ENCODE data around the gene ECSCR. TPM values are rescaled to one million over a fixed set of nuclear protein-coding genes. Genes with fewer than 3 reads are reported as not detected.
A peak's percentile ranks its signal among the peaks of the same experiment; 100 is the strongest.
"Not testable (repeated sequence)": the region's sequence is repeated elsewhere in the genome, so short reads cannot be mapped to it uniquely, and the experiment has no call there.

The ECSCR gene
- polyA plus RNA-seq, 3 donors: 28.9 to 30.6 (median 30.2) TPM

- no peak for DNase-seq (ENCODE audit: low read depth in 3 of 3, low spot score in 2 of 3)
Observed at GRCh38 chr5:139446956-139447779, 15.4 kb downstream of the ECSCR start.

GRCh38 chr5:139445325-139446170 is 17.0 kb downstream of the ECSCR start:
- no peak for DNase-seq (ENCODE audit: low read depth in 3 of 3, low spot score in 2 of 3)

- DNase-seq (ENCODE audit: low read depth in 3 of 3, low spot score in 2 of 3): no peak
Observed at GRCh38 chr5:139443831-139444453, 18.6 kb downstream of the ECSCR start.

- not testable (repeated sequence) for DNase-seq (ENCODE audit: low read depth in 3 of 3, low spot score in 2 of 3)
Observed at GRCh38 chr5:139440416-139440815, 22.1 kb downstream of the ECSCR start.

GRCh38 chr5:139439013-139439903 is 23.3 kb downstream of the ECSCR start, which contains the start of gene DNAJC18:
Gene DNAJC18 (minus strand): TSS chr5:139439525. CDS start chr5:139439445, 80 bp downstream.
- DNase-seq (ENCODE audit: low read depth in 3 of 3, low spot score in 2 of 3): peak; percentile 86 to 90 (median 87)

GRCh38 chr5:139438707-139439012 is 23.9 kb downstream of the ECSCR start:
- DNase-seq (ENCODE audit: low read depth in 3 of 3, low spot score in 2 of 3): no peak

GRCh38 chr5:139435676-139436075 is 26.9 kb downstream of the ECSCR start:
- no peak for DNase-seq (ENCODE audit: low read depth in 3 of 3, low spot score in 2 of 3)

- no peak for DNase-seq (ENCODE audit: low read depth in 3 of 3, low spot score in 2 of 3)
Observed at GRCh38 chr5:139431706-139432105, 30.8 kb downstream of the ECSCR start.

GRCh38 chr5:139430015-139430414 is 32.5 kb downstream of the ECSCR start:
- DNase-seq (ENCODE audit: low read depth in 3 of 3, low spot score in 2 of 3): no peak

GRCh38 chr5:139426203-139426885 is 36.2 kb downstream of the ECSCR start:
- DNase-seq (ENCODE audit: low read depth in 3 of 3, low spot score in 2 of 3): no peak

GRCh38 chr5:139425497-139425896 is 37.0 kb downstream of the ECSCR start:
- DNase-seq (ENCODE audit: low read depth in 3 of 3, low spot score in 2 of 3): no peak

- DNase-seq (ENCODE audit: low read depth in 3 of 3, low spot score in 2 of 3): peak in 2 of 3 donors; percentile 52 to 65
Observed at GRCh38 chr5:139422307-139422893, 40.1 kb downstream of the ECSCR start.

- DNase-seq (ENCODE audit: low read depth in 3 of 3, low spot score in 2 of 3): no peak
Observed at GRCh38 chr5:139419226-139420192, 43.0 kb downstream of the ECSCR start.

GRCh38 chr5:139418793-139419192 is 43.8 kb downstream of the ECSCR start:
- no peak for DNase-seq (ENCODE audit: low read depth in 3 of 3, low spot score in 2 of 3)

- DNase-seq (ENCODE audit: low read depth in 3 of 3, low spot score in 2 of 3): no peak
Observed at GRCh38 chr5:139417214-139417613, 45.3 kb downstream of the ECSCR start.

- DNase-seq (ENCODE audit: low read depth in 3 of 3, low spot score in 2 of 3): no peak
Observed at GRCh38 chr5:139416651-139417050, 45.9 kb downstream of the ECSCR start.

- DNase-seq (ENCODE audit: low read depth in 3 of 3, low spot score in 2 of 3): no peak
Observed at GRCh38 chr5:139415869-139416268, 46.7 kb downstream of the ECSCR start.

GRCh38 chr5:139415221-139415861 is 47.2 kb downstream of the ECSCR start:
- no peak for DNase-seq (ENCODE audit: low read depth in 3 of 3, low spot score in 2 of 3)
